ENCODE measurements around the gene MORC3.

Gene MORC3

GRCh38 chr21:36424592-36424991, 104.6 kb downstream of the MORC3 start:
- no peak overlapping the region for H3K9ac ChIP-seq (ENCODE audit: low read depth, low read length)
- no peaks in the 10 kb centered on the region for H3K4me1 ChIP-seq (ENCODE audit: insufficient read depth, low read length)
- DNase-seq: no peak
- no peaks in the 10 kb centered on the region for H3K27me3 ChIP-seq (ENCODE audit: insufficient read depth, low read length, poor library complexity)
- no peak for ATAC-seq (ENCODE audit: insufficient read depth, low read depth)
- H3K9me3 ChIP-seq (ENCODE audit: insufficient read depth, low read length, severe bottlenecking): no peaks in the 10 kb centered on the region
- no peaks in the 10 kb centered on the region for H3K79me2 ChIP-seq (ENCODE audit: insufficient read depth, low read length)
- no peak overlapping the region for H3K4me2 ChIP-seq (ENCODE audit: insufficient read depth, low read length)
- no peak overlapping the region for H3K4me3 ChIP-seq (ENCODE audit: low read depth in 1 of 2, low read length in 2 of 2)
- H4K20me1 ChIP-seq (ENCODE audit: insufficient read depth, low read length): peaks cover 9% of the 10 kb centered on the region; the same call in 1 of the 2 replicates
- H3K36me3 ChIP-seq (ENCODE audit: insufficient read depth, low read length): peaks cover 18% of the 10 kb centered on the region; the same call in 1 of the 2 replicates
- no peak overlapping the region for H2AFZ ChIP-seq (ENCODE audit: low read depth, low read length)
- no peak for TF ChIP-seq EZH2 (IDR thresholded peaks at IDR 0.05; ENCODE audit: borderline replicate concordance, low read depth, low read length, severe bottlenecking)
- TF ChIP-seq CTCF (IDR thresholded peaks at IDR 0.05; ENCODE audit: borderline replicate concordance, extremely low read depth, low read length, poor library complexity, severe bottlenecking): no peak
- no peak overlapping the region for H3K27ac ChIP-seq (ENCODE audit: low read length)

- Histone ChIP-seq H3K9me3 (ENCODE audit: insufficient read depth, low read length, severe bottlenecking) (no peaks in the 10 kb centered on the region), H2AFZ (ENCODE audit: low read depth, low read length) (no peak overlapping the region), H3K27me3 (ENCODE audit: insufficient read depth, low read length, poor library complexity) (no peaks in the 10 kb centered on the region), H3K4me2 (ENCODE audit: insufficient read depth, low read length) (no peak overlapping the region), H4K20me1 (ENCODE audit: insufficient read depth, low read length) (peaks cover 9% of the 10 kb centered on the region; the same call in 1 of the 2 replicates), H3K4me1 (ENCODE audit: insufficient read depth, low read length) (no peaks in the 10 kb centered on the region), H3K4me3 (ENCODE audit: low read depth in 1 of 2, low read length in 2 of 2) (no peak overlapping the region), H3K27ac (ENCODE audit: low read length) (no peak overlapping the region), H3K9ac (ENCODE audit: low read depth, low read length) (no peak overlapping the region), H3K36me3 (ENCODE audit: insufficient read depth, low read length) (peaks cover 14% of the 10 kb centered on the region; the same call in 1 of the 2 replicates), H3K79me2 (ENCODE audit: insufficient read depth, low read length) (no peaks in the 10 kb centered on the region)
- TF ChIP-seq EZH2 (IDR thresholded peaks at IDR 0.05; ENCODE audit: borderline replicate concordance, low read depth, low read length, severe bottlenecking) (no peak), CTCF (IDR thresholded peaks at IDR 0.05; ENCODE audit: borderline replicate concordance, extremely low read depth, low read length, poor library complexity, severe bottlenecking) (no peak)
- ATAC-seq (ENCODE audit: insufficient read depth, low read depth): 0 out of 3 replicates have a peak, but pooled peaks have one; percentile 24
- no peak for DNase-seq
These were observed 105.3 kb downstream of the MORC3 start for GRCh38 chr21:36425286-36425685.
